CD4-positive, alpha-beta T cell treated with Interleukin-12 subunit alpha and Interleukin-12 subunit beta, for 1 hour (primary cell): ENCODE measurements around the gene PCDHGA3.
A peak's percentile ranks its signal among the peaks of the same experiment; 100 is the strongest.
"Not testable (repeated sequence)": the region's sequence is repeated elsewhere in the genome, so short reads cannot be mapped to it uniquely, and the experiment has no call there.

Experiments used
- DNase-seq: peaks from one replicate; pipeline ENCODE4 v3.0.0-alpha.2; 2020

PCDHGA3 gene

DNA sequence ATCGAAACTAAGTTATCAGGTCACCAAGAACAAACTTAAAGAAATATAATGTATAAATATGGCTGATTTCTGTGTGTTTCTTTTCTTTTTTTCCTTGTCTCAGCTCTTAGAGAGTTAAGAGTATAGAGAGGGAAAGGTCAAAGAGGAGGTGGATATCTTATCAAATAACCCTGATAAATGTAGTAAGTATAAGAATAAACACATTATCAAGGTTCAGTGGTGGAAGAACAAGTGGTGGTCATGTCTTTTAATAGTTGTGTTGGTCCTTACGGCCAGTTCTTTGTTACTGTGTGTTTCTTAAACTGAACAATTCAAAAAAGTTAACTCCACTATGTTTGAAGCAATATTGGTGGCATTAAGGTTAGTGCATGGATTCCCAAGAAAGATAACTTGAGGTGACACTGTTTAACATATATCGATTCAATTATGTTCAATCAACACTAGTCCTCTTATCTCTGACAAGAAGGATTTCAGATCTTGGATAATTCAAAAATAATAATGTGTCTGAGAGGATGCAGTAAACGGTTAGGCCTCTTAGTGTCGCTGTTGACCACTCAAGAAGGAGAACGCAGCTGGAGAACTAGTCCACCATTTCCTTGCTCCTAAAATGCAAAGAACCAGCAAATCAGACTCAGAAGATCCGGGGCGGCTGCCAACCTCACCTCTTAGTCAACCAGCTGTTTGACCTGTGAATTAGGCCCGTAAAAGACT lies at the start of gene PCDHGA3:
Gene PCDHGA3, plus strand, starts transcription at position 588 of the 711 bp plus-strand sequence. CDS start 205 bp downstream, outside the sequence.
- peak; percentile 9 for DNase-seq

DNA sequence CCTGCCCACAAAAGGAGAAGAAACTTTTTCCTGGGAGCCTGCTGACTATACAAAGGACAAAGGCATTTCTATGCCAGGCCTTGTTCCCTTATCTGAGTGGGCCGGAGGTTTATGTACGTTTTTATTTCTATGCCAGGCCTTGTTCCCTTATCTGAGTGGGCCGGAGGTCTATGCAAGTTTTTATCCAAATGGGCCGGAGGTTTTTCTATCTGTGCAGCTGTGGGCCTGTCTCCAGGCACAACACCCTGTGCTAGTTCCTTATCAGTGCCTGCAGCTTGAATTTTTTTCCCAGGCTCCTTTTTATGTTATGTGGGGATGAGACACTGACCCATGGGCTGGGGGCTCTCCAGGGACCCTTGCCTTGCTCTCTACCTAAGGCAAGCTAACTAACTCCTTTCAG lies 45.3 kb upstream of the PCDHGA3 start:
- DNase-seq, result no peak

DNA sequence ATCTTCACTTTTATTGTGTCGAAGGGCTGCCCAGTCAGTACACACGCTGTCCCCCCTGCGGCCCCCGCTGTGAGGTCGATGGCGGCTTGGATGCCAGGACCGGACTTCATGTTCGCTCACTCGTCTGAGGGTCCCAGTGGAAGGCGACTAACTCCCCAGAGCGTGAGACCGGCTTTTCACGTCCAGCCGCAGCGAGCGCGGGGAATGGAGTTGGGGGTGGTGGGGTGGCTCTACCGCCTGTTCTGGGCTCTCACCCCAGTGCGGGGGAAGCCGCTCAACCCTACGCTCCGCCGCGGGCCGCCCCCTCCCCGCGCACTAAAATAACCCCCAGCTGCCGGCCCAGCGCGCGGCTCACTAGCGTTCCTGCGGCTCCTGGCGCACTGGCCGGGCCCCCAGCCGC lies 39.9 kb upstream of the PCDHGA3 start, which contains the start of gene SLC25A2:
Gene SLC25A2, minus strand, starts transcription at position 294 of the 400 bp plus-strand sequence. Its CDS starts 184 bp downstream, at position 110.
- DNase-seq, result no peak

DNA sequence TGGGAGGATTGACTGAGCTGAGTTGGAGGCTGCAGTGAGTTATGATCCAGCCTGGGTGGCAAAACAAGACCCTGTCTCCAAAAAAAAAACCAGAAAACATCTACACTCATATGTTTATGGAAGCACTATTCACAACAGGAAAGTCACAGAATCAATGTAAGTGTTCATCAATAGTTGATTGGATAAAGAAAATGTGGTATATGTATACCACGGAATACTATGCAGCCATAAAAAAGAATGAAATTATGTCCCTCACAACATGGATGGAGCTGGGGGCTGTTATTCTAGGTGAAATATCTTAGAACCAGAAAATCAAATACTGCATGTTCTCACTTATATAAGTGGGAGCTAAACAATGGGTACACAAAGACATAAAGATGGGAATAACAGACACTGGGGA lies 37.0 kb upstream of the PCDHGA3 start:
- DNase-seq, result no peak

DNA sequence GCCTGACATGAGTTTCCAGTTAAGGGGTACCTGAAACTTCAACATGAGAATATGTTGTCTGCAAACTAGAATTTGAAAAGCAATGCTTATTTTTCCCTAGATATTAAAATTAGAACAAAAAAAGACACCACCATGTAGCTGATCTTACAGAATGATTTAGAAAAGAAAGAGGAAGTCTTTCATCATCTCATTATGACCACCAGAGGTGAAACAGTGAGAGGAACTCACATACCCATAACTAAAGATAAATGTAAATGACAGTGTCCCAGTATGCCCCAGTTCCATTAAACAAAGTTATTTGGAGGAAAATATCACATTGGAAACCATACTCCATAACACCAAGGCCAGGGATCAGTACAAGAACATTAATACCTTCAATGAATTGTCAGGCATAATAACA lies 29.9 kb upstream of the PCDHGA3 start:
- DNase-seq, result no peak

DNA sequence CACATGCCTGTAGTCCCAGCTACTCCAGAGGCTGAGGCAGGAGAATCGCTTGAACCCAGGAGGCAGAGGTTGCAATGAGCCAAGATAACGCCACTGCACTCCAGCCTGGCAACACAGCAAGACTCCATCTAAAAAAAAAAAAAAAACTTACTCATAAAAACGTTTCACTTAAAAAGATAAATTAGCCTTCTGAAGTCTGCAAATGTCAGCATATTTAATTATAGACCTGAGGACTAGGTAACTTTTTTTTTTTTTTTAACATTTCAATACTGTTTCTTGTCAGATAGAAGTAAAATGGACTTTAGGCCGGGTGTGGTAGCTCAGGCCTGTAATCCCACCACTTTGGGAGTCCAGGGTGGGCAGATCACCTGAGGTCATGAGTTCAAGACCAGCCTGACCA lies 26.7 kb upstream of the PCDHGA3 start:
- not testable (repeated sequence) for DNase-seq

DNA sequence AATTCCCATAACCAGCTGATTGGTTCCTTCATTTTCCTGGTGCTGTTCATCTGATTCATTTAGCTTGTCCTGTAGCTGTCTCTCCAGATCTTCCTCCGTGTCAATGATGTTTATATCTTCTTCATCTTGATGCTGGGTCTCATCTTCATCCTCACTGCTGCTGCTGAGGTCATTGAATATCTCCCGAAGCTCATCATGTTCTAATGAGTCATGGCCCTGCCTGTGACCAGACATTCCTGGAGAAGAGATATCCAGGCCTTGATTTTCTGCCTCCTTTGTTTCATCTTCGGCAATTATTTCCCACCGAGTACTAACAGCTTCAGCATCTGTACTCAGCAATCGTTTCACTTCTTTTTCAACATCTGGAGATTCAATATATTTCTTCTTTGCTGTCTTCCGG lies 24.4 kb upstream of the PCDHGA3 start:
- DNase-seq, result no peak

DNA sequence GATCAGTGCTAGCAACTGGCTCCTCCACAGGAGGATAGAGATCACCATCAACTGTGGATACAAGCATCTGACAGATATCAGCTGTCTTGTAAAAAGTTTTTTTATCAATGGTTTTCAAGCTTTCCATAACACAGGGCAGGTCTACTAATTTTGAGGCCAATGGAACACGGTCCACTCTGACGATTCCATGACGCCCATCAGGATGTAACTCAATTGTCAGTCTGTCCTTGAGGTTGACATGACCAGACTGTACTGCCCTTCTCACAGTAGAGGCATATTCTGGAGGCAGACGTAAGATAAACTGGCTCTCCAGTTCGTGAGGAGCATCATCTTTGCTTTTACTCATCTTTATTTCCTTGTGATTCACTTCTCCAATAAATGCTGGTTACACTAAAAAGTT lies 23.9 kb upstream of the PCDHGA3 start:
- DNase-seq, result no peak

DNA sequence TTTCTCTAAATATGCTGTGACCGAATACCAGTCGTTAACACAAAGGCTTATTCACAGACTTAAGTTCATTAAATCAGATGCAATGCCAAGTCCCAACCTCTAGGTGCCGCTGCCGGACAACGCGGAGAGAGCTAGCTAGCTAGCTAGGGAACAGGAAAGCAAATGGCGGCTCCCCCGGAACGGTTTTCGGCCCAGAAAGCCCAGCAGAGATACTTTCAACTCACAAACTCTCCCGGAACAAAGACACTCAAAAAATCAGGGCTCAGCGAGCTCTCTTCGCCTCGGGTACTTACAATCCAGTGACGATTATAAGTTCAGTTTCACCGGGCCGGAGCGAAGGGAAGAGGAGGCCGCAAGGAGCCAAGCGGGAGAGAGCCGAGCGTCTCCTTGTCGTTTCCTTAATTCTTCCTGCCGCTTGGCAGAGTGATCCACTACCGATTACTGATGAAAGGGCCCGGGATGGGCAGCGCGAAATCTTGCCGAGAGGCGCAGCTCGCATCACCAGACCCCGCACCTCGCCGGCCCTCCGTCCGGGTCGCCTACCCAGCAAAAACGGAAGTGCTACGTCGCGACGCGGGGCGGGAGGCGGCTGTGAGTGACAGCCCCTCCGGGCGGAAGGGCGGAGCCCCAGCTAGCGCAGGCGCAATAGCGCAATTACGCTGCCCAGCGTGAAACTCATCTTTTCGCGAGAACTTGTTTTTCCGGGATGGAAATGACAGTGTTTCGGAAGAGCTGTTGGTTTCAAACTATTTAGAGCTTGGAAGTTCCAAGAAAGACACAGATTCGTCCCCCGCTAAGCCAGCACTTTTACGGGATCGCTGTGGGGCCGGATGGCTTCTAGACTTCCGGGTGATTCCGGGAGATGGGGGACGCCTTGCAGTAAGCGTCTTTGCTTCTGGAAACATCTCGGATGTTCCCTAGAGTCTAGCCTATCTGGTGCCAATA lies 23.1 kb upstream of the PCDHGA3 start, which contains the start of gene TAF7:
Gene TAF7, minus strand, starts transcription at position 560 of the 945 bp plus-strand sequence. CDS start 740 bp downstream, outside the sequence.
- DNase-seq, result peak; percentile 94

DNA sequence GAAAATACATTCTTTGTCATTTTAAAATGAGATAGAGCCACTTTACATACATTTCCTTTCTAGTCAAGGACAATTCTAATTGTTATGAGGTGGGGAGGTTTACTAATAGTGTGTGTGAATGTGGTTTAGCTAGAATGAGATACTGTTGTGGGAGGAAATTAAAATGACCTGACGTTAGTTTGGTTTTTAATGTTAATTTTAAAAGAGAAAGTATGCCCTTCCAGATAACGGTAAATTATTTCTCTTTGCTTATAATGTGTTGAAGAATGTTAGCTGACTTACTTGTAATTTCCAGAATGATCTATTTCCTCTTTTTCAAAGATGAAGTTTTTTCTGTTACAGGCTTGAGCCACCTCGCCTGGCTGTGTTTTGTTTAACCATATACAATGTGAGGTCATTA lies 21.4 kb upstream of the PCDHGA3 start:
- DNase-seq, result no peak

DNA sequence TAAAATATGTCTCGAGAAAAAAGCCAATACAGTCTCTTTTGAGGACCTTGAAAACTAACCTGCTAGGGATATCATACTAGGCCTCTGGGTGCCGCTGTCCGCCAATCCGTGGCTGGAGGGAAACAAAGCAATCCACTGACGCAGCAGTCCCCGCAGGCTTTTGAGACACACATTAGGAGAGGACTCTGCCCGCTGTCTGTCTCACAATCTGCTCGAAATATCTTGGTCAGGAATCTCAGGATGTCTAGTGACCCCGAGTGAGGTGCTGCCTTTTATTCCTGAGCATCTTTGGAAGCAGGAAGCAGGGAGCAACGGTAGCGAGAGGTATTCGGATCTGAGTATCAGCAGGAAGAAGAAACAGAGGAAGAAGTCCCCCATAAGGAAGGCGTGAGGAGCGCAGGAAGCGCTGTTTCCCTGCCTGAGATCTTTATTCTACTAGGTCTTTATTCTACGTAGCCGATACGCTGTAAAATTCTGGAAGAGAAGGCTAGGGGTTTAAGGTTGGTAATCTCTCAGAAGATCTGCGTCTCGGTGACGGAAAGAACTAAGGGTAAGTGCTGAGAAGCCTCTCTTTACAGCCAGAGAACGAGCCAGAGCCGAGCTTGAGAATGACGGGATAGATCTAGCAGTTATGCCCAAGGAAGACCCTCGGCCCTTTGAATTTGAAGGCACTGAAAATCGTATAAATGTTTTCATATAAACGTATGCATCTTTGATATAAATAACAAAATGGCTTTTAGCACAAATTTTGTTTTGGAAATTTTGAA lies 17.4 kb upstream of the PCDHGA3 start:
- peak; percentile 74 for DNase-seq

DNA sequence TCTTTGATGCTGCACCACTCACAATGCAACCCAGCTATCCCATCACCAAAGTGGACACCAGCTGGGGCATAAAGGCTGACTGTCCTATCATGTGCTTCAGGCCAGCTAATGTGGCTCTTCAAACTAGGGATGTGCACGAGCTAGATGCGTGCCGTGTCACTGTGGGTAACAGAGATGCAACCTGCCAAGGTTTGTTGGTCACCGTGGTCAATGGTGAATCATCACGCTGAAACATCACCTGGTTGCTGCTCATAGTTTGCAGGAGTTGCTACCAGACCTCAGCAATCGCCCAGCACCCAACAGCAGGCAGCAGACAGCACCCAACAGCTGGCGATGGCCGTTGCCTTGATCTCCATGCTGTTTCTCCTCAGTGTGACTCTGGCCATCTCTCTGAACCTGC lies 15.4 kb upstream of the PCDHGA3 start:
- no peak for DNase-seq

DNA sequence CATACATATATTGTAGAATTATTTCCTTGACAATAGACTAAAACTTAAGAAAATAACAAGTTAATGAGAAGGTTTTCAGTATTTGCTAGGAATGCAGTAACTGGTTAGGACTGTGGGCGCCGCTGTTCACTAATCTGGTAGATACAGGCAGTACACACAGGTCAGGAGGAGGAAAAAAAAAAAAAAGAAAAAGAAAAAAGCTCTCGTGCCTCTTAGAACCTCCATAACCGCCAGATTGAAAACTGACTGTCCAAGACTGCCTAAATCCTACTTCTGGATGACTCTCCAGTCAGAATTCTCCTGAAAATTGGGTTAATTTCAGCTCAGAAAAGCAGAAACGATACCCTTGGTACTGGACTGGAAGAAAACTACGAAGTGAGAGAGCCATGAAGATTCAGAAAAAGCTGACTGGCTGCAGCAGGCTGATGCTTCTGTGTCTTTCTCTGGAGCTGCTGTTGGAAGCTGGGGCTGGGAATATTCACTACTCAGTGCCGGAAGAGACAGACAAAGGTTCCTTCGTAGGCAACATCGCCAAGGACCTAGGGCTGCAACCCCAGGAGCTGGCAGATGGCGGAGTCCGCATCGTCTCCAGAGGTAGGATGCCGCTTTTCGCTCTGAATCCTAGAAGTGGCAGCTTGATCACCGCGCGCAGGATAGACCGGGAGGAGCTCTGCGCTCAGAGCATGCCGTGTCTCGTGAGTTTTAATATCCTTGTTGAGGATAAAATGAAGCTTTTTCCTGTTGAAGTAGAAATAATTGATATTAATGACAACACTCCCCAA lies 13.1 kb upstream of the PCDHGA3 start, which contains the start of gene PCDHGA1:
Gene PCDHGA1, plus strand, starts transcription at position 216 of the 782 bp plus-strand sequence.
- peak; percentile 30 for DNase-seq

DNA sequence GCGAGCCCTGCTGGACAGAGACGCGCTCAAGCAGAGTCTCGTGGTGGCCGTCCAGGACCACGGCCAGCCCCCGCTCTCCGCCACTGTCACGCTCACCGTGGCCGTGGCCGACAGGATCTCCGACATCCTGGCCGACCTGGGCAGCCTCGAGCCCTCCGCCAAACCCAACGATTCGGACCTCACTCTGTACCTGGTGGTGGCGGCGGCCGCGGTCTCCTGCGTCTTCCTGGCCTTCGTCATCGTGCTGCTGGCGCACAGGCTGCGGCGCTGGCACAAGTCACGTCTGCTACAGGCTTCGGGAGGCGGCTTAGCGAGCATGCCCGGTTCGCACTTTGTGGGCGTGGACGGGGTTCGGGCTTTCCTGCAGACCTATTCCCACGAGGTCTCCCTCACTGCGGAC lies 11.1 kb upstream of the PCDHGA3 start:
- DNase-seq, result not testable (repeated sequence)

DNA sequence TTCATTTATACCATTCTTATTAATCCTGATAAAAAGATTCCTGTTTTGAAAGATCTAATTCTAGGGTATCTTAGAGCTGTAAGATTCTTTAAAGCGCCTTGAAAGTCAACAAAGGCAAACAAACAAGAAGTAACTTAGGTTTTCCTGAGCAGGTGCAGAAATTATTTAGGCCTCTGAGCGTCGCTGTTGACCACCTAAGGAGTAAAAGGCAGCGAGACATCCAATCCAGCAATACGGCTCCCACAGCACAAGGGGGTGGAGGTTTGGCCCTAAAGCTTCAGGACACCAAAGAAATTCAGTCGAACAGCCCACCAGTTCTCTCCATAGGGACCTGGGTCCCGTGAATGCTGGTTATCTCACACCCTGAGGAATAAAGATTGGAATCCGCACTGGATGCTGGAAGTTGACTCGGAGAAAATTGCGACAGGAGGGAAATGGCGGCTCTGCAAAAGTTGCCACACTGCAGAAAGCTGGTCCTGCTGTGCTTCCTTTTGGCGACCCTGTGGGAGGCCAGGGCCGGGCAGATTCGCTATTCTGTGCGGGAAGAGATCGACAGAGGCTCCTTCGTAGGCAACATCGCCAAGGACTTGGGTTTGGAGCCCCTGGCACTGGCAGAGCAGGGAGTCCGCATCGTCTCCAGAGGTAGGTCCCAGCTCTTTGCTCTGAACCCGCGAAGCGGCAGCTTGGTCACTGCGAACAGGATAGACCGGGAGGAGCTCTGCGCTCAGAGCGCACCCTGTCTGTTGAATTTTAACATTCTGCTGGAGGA lies 4.9 kb upstream of the PCDHGA3 start, which contains the start of gene PCDHGA2:
Gene PCDHGA2, plus strand, starts transcription at position 223 of the 769 bp plus-strand sequence.
- DNase-seq, result no peak

DNA sequence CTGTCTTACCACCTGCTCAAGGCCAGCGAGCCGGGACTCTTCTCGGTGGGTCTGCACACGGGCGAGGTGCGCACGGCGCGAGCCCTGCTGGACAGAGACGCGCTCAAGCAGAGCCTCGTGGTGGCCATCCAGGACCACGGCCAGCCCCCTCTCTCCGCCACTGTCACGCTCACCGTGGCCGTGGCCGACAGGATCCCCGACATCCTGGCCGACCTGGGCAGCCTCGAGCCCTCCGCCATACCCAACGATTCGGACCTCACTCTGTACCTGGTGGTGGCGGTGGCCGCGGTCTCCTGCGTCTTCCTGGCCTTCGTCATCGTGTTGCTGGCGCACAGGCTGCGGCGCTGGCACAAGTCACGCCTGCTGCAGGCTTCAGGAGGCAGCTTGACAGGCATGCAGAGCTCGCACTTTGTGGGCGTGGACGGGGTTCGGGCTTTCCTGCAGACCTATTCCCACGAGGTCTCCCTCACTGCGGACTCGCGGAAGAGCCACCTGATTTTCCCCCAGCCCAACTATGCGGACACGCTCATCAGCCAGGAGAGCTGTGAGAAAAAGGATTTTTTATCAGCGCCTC lies 2.8 kb upstream of the PCDHGA3 start:
- not testable (repeated sequence) for DNase-seq

DNA sequence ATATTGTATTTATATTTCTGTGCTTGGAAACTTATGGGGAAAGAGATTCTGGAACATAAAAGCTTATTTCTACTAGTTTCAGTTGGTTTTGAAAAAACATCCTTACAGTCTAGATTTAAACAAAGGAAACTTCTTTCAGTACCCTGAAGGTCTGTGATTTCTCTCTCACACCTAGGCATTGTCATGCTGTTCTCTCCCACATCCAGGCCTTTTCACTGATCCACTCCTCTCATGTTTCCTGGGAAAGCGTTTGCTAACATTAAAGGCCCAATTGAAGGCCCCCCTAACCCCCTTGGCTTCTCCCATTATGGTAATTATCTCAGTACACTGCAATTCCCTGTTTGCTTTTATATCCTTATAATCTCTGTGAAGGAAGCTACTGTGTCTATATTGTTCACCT lies 856 bp upstream of the PCDHGA3 start:
- DNase-seq, result no peak

DNA sequence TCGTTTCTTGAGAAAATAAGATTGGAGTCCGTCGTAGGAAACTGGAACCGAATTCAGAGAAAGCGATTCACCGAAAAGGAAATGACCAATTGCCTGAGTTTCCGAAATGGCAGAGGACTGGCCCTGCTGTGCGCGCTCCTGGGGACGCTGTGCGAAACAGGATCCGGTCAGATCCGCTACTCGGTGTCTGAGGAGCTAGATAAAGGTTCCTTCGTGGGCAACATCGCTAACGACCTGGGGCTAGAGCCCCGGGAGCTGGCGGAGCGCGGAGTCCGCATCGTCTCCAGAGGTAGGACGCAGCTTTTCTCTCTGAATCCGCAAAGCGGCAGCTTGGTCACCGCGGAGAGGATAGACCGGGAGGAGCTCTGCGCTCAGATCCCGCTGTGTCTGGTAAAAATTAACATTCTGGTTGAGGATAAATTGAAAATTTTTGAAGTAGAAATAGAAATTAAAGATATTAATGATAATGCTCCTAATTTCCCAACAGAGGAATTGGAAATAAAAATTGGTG lies 379 bp downstream of the PCDHGA3 start:
- no peak for DNase-seq

DNA sequence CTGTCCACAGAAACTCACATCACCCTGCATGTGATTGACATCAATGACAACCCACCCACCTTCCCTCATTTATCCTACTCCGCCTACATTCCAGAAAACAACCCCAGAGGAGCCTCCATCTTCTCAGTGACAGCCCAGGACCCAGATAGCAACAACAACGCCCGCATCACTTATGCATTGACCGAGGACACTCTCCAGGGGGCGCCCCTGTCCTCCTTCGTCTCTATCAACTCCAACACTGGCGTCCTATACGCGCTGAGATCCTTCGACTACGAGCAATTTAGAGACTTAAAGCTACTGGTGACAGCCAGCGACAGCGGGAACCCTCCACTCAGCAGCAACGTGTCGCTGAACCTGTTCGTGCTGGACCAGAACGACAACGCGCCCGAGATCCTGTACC lies 1.7 kb downstream of the PCDHGA3 start:
- DNase-seq, result no peak

DNA sequence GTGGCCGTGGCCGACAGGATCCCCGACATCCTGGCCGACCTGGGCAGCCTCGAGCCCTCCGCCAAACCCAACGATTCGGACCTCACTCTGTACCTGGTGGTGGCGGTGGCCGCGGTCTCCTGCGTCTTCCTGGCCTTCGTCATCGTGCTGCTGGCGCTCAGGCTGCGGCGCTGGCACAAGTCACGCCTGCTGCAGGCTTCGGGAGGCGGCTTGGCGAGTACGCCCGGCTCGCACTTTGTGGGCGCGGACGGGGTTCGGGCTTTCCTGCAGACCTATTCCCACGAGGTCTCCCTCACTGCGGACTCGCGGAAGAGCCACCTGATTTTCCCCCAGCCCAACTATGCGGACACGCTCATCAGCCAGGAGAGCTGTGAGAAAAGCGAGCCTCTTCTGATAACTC lies 2.4 kb downstream of the PCDHGA3 start:
- DNase-seq, result not testable (repeated sequence)
